Uterus (tissue), 2 donors: ENCODE measurements around the gene PTPRM.

Experiments
- CTCF ChIP-seq, 4 experiments: fragments of 200-600 bp in 2 of 4; fragments of 450-650 bp in 2 of 4; sonication (generic) in 2 of 4; IDR thresholded peaks; one replicate each; pipeline ENCODE4 v1.5.1; 2016 to 2019; ENCODE audit warnings: antibody characterized with exemption in 4 of 4, mild to moderate bottlenecking in 2 of 4, moderate library complexity in 1 of 4
- POLR2A ChIP-seq, 2 donors: fragments of 450-650 bp; IDR thresholded peaks; one replicate each; pipeline ENCODE4 v1.6.1; 2016; ENCODE audit warnings: antibody characterized with exemption in 2 of 2, mild to moderate bottlenecking in 1 of 2, moderate library complexity in 1 of 2

GRCh38 chr18:7904529-7904928 is 337.4 kb downstream of the PTPRM start:
- TF ChIP-seq CTCF (IDR thresholded peaks at IDR 0.05), result no peak
- no peak for TF ChIP-seq POLR2A (IDR thresholded peaks at IDR 0.05)
